Measurements from ENCODE around the gene MEP1A.
"Not testable (repeated sequence)": the region's sequence is repeated elsewhere in the genome, so short reads cannot be mapped to it uniquely, and the experiment has no call there.

Gene MEP1A

DNA sequence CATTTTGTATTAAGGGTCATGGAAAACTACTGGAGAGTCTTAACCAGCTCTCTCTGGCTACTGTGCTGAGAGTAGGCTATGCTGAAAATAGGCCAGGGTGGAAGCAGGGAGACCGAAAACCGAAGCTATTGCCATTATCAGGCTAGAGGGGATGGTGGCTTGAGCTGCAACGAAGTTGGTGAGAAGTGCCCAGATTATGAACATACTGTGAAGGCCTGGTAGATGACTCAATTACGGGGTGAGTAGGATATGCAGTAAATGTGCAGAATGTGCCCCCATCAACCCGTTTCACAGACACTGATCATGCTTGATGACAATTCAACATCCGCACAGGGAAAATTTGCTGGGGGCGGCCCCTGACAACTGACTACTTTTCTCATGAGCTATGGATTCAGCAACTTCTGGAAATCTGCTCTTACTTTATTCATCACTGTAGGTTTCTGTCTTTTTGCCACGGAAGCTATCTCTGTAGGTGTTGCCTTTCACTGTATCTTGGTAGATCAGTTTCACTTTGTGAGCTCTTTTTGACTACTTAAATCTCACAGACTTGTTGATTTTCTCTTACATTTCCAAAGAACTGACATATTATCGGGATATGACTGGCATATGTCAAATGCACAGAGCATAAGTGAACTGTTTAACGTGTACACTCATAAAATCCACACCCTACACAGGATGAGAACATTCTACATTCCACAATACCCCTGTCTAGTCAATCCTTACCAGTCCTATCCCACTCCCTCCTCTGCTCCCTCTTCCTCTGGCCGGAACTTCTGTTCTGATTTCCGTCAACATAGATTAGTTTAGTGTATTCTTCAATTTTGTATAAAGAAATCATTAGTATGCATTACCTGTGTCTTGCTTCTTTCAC, 15.5 kb upstream of the MEP1A start:
- DNase-seq (ENCODE audit: low read depth in 2 of 2) = no peak

DNA sequence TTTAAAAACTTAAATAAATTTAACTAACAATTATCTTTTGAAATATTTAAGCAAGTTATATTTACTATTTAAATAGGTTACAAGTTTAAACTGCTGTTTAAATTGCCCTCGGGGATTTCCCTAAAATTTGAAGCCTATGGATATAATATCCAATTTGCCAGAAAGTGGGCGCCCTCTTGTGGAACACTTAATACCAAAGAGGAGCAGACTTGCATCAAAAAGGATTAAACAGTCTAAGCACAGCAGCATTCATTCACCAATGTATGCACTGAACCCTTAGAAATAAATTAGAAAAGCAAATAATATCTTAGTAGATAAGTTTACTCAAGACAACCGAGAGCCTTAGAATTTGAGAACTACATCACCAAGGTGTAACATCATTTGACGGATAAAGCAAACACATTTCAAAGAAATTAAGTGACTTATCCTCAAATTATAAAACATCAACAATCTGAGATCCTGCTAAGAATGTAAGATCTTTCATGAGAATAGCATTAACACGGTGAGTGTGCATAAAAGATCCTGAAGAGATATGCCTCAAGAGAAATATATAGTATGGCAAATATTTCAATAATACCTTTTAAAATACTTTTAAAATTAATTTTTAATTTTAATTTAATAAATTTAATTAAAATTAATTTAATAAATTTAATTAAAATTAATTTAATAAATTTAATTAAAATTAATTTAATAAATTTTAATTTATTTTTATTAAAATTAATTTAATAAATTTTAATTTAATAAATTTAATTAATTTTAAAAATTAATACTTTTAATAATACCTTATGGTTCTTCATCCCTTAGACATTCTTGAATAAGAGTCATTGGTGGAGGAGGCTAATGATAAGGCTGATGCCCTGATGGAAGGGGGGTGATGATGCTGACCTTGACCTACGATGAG, 11.5 kb upstream of the MEP1A start:
- peak; percentile 1 to 6 for DNase-seq (ENCODE audit: low read depth in 2 of 2)

DNA sequence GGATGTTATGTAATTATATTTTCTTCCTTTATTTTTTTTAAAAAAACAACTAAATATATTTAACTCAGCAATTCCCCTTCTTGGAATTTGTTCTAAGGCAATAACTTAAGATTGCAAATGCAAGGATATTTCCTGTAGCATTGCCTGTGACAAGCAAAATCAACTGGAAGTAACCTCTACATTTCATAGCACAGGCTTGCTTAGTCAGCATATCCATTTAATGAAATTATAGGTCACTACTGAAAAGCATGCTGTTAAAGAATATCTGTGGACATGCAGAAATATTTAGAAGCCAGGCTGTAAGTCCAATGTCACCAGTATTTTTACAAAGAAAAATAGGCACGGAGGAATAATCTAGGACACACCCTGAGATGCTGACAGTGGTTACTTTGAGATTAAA, 8.7 kb upstream of the MEP1A start:
- DNase-seq (ENCODE audit: low read depth in 2 of 2) = no peak

- DNase-seq (ENCODE audit: low read depth in 2 of 2) = no peak
Observed at GRCh38 chr6:46787871-46788540, 5.2 kb upstream of the MEP1A start.

DNA sequence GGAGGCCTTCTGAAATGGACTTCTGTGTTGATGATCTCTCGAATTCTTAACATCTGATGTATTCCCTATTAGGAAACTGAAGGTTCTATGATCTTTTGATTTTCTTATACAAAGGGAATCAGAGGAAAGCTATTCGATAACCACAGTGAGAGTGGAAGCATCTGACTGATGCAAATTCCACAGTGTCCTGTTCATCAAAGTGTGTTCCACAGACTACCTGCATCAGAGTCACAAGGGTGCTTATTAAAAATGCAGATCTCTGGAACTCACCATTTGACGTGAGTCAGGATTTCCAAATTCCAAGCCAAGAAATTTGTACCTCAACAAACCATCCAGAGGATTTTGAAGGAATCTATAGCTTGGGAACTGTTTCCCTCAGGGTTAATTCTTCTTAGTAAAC, 4.4 kb upstream of the MEP1A start:
- no peak for DNase-seq (ENCODE audit: low read depth in 2 of 2)

- DNase-seq (ENCODE audit: low read depth in 2 of 2) = no peak
Observed at GRCh38 chr6:46789434-46790354, 3.5 kb upstream of the MEP1A start.

DNA sequence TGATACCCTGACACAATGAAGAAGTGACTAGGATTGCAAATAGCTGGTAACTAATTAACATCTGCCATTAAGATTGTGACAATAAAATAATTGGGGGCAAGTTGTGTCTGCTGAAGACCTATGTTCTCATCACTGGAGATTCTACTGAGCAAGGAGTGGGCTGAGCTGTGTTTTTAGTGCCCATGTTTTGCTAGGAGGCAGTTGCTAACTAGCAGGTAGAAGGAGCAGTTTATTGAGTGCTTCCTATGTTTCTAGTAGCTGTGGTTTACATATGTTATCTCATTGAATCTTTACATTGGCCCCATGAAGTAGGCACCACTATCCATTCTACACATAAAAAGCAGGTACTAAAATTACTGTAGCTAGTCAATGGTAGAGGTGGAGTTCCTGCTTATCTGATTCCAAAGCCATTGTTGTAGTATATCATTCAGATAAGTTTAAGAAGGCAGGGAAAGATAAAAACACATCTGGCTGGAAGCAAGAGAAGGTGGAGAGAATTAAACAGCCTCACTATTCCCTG, 2.8 kb upstream of the MEP1A start:
- no peak for DNase-seq (ENCODE audit: low read depth in 2 of 2)

DNA sequence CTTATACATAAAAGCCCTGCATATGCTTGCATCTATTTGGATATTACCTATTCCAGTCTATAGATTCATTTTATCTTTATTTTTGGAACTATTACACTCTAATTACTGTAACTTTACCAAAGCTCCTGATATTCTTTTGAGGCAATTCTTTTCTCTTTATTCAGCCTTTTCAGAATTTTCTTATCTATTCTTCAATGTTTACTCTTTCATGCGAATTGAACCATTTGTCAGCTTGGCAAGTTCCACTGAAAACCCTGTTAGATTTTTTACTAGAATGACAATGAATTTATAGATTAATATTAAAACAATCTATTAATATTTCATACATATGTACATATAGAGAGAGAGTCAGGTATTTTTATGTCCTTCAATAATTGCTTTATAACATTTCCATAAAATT, 554 bp upstream of the MEP1A start:
- DNase-seq (ENCODE audit: low read depth in 2 of 2) = no peak

DNA sequence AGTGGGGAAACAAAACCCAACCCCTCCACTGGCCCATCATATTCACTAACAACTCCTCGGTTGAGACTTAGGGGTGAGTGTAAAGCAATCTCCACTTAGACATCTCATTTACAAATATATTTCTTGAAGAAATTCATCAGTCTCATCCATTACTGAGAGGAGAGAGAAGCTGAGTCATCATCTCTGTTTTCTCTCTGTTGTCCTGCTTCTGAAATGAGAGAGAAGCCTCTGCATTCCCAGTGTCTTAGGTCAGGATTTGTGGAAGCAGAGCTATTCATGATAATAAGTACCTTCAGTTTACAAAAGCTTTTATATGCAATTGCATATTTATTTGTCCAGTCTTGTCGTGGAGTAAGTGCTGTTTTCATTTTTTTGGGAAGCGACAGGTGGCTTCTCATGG, 879 bp downstream of the MEP1A start:
- DNase-seq (ENCODE audit: low read depth in 2 of 2) = no peak

DNA sequence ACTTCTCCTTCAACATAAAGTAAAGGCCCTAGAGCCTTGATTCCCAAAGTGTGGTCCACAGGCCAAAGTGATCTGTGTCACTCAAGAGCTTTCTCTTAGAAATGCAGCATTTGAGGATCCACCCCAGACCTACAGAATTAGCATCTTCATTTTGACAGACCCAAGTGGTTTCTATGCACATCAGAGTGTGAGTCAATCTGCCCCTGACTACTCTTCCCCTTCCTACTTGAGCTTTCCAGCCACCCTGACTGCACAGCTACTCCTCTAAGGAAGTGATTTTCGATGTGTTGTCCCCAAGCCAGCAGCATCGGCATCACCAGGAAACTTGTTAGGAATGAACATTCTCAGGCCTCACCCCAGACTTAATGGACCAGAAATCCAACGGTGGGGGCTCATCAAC, 2.6 kb downstream of the MEP1A start:
- no peak for DNase-seq (ENCODE audit: low read depth in 2 of 2)

GRCh38 chr6:46796848-46797580, 3.8 kb downstream of the MEP1A start:
- no peak for DNase-seq (ENCODE audit: low read depth in 2 of 2)

GRCh38 chr6:46799657-46800056, 6.5 kb downstream of the MEP1A start:
- no peak for DNase-seq (ENCODE audit: low read depth in 2 of 2)

DNA sequence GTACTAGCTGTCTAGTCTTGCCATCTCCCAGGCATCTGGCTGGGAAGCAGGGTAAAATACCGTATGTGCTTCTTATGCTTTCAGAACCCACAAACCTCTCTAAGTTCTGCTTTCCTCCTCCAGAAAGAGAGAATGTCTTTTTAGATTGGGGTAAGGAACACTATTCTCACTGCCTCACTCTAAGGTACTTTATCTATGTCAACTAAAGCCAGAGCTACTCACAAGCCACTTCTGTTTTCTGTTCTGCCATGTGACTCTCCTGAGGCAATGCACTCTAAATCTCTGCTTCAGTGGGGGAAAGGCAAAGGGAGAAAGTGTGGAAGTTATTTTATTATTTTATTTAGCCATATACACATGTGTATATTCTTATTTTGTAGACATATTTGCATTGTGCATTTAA, 15.6 kb downstream of the MEP1A start:
- no peak for DNase-seq (ENCODE audit: low read depth in 2 of 2)

GRCh38 chr6:46815130-46815529, 21.9 kb downstream of the MEP1A start:
- DNase-seq (ENCODE audit: low read depth in 2 of 2) = no peak

DNA sequence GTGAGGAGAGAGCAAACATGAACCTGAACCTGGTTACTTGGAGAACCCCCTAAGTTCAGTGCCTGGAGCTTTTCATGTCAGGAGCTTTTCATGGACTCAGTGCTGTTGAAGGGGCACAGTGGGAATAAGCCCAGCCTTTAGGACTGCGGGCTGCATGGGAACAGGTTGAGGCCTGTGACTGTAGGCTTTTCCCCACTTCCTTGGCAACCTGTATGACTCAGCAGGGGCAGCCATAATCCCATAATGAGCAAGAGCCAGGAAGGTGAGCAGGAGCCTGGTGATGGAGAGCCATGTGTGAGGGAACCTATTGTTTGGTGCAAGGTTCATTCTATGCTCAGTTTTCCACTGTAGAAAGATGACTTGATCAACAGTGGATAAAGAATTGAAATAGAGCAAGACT, 23.4 kb downstream of the MEP1A start:
- no peak for DNase-seq (ENCODE audit: low read depth in 2 of 2)

DNA sequence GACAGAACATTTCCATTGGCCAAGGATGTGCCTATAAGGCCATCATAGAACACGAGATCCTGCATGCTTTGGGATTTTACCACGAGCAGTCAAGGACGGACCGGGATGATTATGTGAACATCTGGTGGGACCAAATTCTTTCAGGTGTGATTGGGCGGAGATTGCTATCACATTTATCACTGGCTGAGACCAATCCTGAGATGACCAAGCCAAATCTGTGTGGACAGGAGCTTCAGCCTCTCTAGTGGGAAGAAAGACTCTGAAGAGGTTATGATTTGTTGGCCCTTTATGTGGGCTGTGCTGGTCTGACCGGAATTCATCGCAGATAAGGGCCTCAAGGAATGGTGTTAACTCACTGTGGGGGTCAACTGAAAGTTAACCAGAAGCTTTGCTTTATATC, 26.4 kb downstream of the MEP1A start:
- DNase-seq (ENCODE audit: low read depth in 2 of 2) = no peak

DNA sequence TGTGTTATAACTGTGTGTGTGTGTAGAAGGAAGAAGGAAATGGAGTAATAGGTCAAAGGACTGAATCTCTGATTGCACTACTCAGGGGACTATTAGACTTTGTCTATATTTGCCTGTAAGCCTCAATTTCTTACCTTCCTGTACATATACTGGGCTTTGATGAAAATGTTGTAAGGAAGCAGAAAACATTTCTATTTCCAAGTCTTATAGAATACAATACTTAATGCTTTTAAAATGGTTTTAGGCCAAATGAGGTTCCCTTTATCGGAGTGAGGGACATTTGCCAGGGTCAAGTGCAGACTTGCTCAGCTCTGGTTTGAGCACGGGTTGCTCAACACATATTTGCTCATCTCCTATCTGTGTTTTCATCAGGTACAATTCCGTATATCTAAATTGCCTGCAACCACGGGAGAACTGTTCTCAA, 28.3 kb downstream of the MEP1A start:
- DNase-seq (ENCODE audit: low read depth in 2 of 2) = no peak

DNA sequence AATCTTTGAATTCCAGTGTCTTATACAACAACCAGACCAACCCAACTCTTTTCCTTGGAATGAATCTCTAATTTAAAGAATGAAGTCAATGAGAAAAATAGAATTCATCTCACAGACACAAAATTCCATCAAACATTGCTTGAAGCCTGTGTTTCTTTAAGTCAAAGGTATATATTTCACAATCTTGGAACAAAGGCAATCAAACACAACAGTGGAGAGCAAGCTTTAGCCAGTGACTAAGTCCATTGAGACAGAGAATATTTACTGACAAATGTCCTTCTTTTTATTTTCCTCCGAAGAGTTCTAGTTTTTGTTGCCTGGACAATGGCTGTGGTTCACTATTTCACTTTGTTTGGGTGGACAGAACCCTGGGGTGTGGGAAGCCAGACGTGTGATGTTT, 35.8 kb downstream of the MEP1A start:
- DNase-seq (ENCODE audit: low read depth in 2 of 2) = no peak

- no peak for DNase-seq (ENCODE audit: low read depth in 2 of 2)
Observed at GRCh38 chr6:46832816-46833215, 39.6 kb downstream of the MEP1A start.

- DNase-seq (ENCODE audit: low read depth in 2 of 2) = not testable (repeated sequence)
Observed at GRCh38 chr6:46834257-46834916, 41.2 kb downstream of the MEP1A start.

Measured in fibroblast of skin of left biceps (primary cell).